Lower lobe of right lung (tissue), 2 donors: ENCODE measurements around the gene TRIM36. TPM values are rescaled to one million over a fixed set of nuclear protein-coding genes. Genes with fewer than 3 reads are reported as not detected.

ENCODE experiments used
- ATAC-seq, 2 donors: fragments of 200-7000 bp; cut with Tn5 transposase; one replicate each; pipeline ENCODE4 v1.9.1; 2020 to 2022; ENCODE audit warnings: mild to moderate bottlenecking in 2 of 2, moderate library complexity in 2 of 2
- DNase-seq: peaks from one replicate; pipeline ENCODE4 v3.0.0-alpha.2; 2020
- H3K27ac ChIP-seq: fragments of 200-600 bp; one replicate; pipeline ENCODE4 v1.8.0; 2022
- H3K27me3 ChIP-seq: fragments of 200-600 bp; one replicate; pipeline ENCODE4 v1.8.0; 2022; ENCODE audit warnings: low read depth
- H3K36me3 ChIP-seq: fragments of 200-600 bp; one replicate; pipeline ENCODE4 v1.8.0; 2022; ENCODE audit warnings: mild to moderate bottlenecking
- H3K4me1 ChIP-seq: fragments of 200-600 bp; one replicate; pipeline ENCODE4 v1.8.0; 2022
- H3K4me3 ChIP-seq: fragments of 200-600 bp; one replicate; pipeline ENCODE4 v1.8.0; 2022; ENCODE audit warnings: mild to moderate bottlenecking
- H3K9me3 ChIP-seq: fragments of 200-600 bp; one replicate; pipeline ENCODE4 v1.8.0; 2022
- CTCF ChIP-seq: fragments of 200-600 bp; IDR thresholded peaks from one replicate; pipeline ENCODE4 v1.8.0; 2022; ENCODE audit warnings: antibody characterized with exemption, mild to moderate bottlenecking
- intact Hi-C: fragments of 100-400 bp; cut with DNase I; formaldehyde crosslinking; loops from one replicate; pipeline ENCODE4 v1.11.0; 2022
- total RNA-seq: library from RNA; stranded (reverse); fragmentation: NEBNext Ultra II Directional; extraction: Animal tissue kit (Norgen Biotek cat#: 25700); gene quantifications from one replicate; pipeline ENCODE4 v1.2.1, GENCODE V29; 2021
- donor health status: DM: no; HTN: yes; CAD: no; lungs with severe emphysema.

Gene TRIM36
- total RNA-seq, 1 donor from 2014 or later: 5.5 TPM

DNA sequence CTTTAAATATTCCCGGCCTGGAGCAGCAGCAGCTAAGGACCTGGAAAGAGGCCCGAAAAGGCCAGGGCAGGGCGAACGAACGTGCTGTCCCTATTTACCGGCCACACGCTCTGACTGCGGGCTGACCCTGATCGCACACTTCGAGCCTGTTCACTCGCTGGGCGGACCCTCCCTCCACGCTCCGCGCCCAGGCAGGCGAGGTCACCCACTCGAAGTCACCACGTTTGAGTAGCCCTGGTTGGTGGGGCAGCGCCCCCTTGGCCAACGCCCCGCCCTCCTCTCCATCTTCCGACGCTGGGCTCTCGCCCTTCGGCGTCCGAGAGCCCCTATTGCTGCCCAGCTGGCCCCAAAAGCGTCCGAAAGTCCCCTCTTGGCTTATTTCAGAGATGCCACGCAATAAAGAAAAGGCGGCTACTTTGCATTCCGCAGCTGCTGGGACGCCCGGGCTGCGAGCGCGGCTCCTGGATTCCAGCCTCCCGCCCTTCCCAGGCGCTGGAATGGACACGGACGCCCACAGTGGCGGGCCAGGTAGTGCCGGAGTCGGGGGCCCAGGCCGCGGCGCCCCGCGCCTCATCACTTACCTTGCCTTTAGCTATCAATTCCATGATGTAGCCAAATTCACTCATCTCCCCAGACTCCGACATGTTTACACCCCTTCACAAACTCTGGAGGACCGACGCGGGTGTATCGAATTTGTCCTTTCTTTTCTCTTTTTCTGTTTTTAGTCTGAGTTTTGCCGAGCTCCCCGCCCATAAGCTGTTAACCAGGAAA, 9.9 kb upstream of the TRIM36 start:
- peaks cover 14% of the 10 kb centered on the region for H3K4me1 ChIP-seq
- H3K4me3 ChIP-seq: peak overlapping the region; percentile 58
- intact Hi-C loops: no loop called here
- H3K36me3 ChIP-seq: no peaks in the 10 kb centered on the region
- H3K27me3 ChIP-seq: peaks cover 56% of the 10 kb centered on the region
- DNase-seq (no peak), ATAC-seq (peak; percentile 77 to 79)
- TF ChIP-seq CTCF: no peak
- no peaks in the 10 kb centered on the region for H3K9me3 ChIP-seq
- H3K27ac ChIP-seq: no peak overlapping the region

DNA sequence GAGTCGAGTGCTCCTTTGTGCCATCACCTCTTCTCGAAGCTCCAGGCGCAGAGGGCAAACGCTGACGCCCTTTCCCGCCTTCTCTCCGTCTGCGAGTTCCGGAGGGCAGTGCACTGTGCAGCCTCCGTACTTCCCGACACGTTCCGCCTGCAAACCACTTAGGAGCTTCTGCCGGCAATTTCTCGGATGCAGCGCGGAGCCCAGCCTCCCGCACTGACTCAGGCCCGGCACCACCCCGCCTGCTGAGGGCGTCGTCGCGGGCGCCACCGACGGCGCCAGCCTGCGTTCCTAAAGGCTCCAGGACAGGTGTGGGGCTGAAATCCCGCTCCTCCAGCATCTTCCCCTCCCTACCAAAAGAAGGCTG, 9.3 kb upstream of the TRIM36 start:
- Histone ChIP-seq H3K9me3 (no peaks in the 10 kb centered on the region), H3K27ac (no peak overlapping the region), H3K4me1 (peaks cover 14% of the 10 kb centered on the region), H3K36me3 (no peaks in the 10 kb centered on the region), H3K27me3 (peaks cover 56% of the 10 kb centered on the region), H3K4me3 (peak overlapping the region; percentile 58)
- intact Hi-C loops: no loop called here
- no peak for TF ChIP-seq CTCF
- ATAC-seq: peak; percentile 34 to 69
- DNase-seq: no peak

GRCh38 chr5:115170929-115171510, 1.3 kb upstream of the TRIM36 start:
- no peak for DNase-seq

GRCh38 chr5:115170134-115170928, 623 bp upstream of the TRIM36 start:
- peaks cover 36% of the 10 kb centered on the region for H3K27me3 ChIP-seq

More at GRCh38 chr5:115170929-115171510, 1.3 kb upstream of the TRIM36 start:
- Histone ChIP-seq H3K9me3 (no peaks in the 10 kb centered on the region), H3K27ac (peak overlapping the region; percentile 65), H3K27me3 (peaks cover 29% of the 10 kb centered on the region), H3K36me3 (no peaks in the 10 kb centered on the region), H3K4me1 (peaks cover 26% of the 10 kb centered on the region), H3K4me3 (peak overlapping the region; percentile 85)
- intact Hi-C loops: no loop called here
- no peak for TF ChIP-seq CTCF
- no peak for ATAC-seq

More at GRCh38 chr5:115170134-115170928, 623 bp upstream of the TRIM36 start:
- H3K4me3 ChIP-seq: peak overlapping the region; percentile 85
- no peak for TF ChIP-seq CTCF
- intact Hi-C loops: no loop called here
- peak; percentile 82 to 83 for ATAC-seq
- no peaks in the 10 kb centered on the region for H3K36me3 ChIP-seq
- DNase-seq: peak; percentile 52
- peaks cover 26% of the 10 kb centered on the region for H3K4me1 ChIP-seq
- peak overlapping the region; percentile 65 for H3K27ac ChIP-seq
- H3K9me3 ChIP-seq: no peaks in the 10 kb centered on the region
